Measurements from ENCODE around the gene GRK6. TPM values are rescaled to one million over a fixed set of nuclear protein-coding genes. Genes with fewer than 3 reads are reported as not detected.

The GRK6 gene
- total and polyA plus RNA-seq, 12 donors: 6.7 to 22.9 (median 15.2) TPM

GRCh38 chr5:177380805-177381126 lies 45.7 kb upstream of the GRK6 start:
- Histone ChIP-seq H3K9me3 (no peaks in the 10 kb centered on the region), H3K4me3 (no peak overlapping the region), H3K27ac (no peak overlapping the region), H3K36me3 (no peaks in the 10 kb centered on the region), H3K4me1 (peaks cover 0 to 3% (median 0%) of the 10 kb centered on the region in 9 donors), H3K27me3 (peaks cover 0 to 42% (median 15%) of the 10 kb centered on the region in 7 donors)
- DNase-seq (no peak), ATAC-seq (no peak)
- intact Hi-C loops (cut with DNase I): loop anchor here in 1 of 10 donors (10.0 kb wide), 1 partner anchor 266 kb away; no protein-coding TSS in a partner anchor
- WGBS, 2 donors: 90 to 92% methylated on average over 6 of the region's 6 CpGs
- TF ChIP-seq CTCF (IDR thresholded peaks at IDR 0.05): no peak

- Histone ChIP-seq H3K4me3 (no peak overlapping the region), H3K4me1 (peaks cover 0 to 3% (median 0%) of the 10 kb centered on the region in 9 donors), H3K27me3 (peaks cover 0 to 47% (median 21%) of the 10 kb centered on the region in 7 donors), H3K36me3 (no peaks in the 10 kb centered on the region), H3K27ac (no peak overlapping the region), H3K9me3 (no peaks in the 10 kb centered on the region)
- intact Hi-C loops (cut with DNase I): loop anchor here in 1 of 10 donors (10.0 kb wide), 1 partner anchor 268 kb away; no protein-coding TSS in a partner anchor
- WGBS, 2 donors: 19 to 24% methylated on average over 11 of the region's 11 CpGs
- TF ChIP-seq CTCF (IDR thresholded peaks at IDR 0.05): peak in 7 of 9 donors; percentile 21 to 47 (median 34)
- no peak for DNase-seq
- peak; percentile 35 to 79 (median 66) for ATAC-seq
These were observed 44.0 kb upstream of the GRK6 start for GRCh38 chr5:177382423-177383029.

- intact Hi-C loops (cut with DNase I): loop anchor here in 1 of 10 donors (10.0 kb wide), 1 partner anchor 268 kb away; no protein-coding TSS in a partner anchor
- Histone ChIP-seq H3K36me3 (no peaks in the 10 kb centered on the region), H3K4me3 (no peak overlapping the region), H3K4me1 (peaks cover 0 to 3% (median 0%) of the 10 kb centered on the region in 9 donors), H3K9me3 (no peaks in the 10 kb centered on the region), H3K27me3 (peaks cover 0 to 51% (median 21%) of the 10 kb centered on the region in 7 donors), H3K27ac (no peak overlapping the region)
- TF ChIP-seq CTCF (IDR thresholded peaks at IDR 0.05): no peak
- DNase-seq (no peak), ATAC-seq (no peak)
- WGBS, 2 donors: 84 to 90% methylated on average over 9 of the region's 9 CpGs
These were observed 43.3 kb upstream of the GRK6 start for GRCh38 chr5:177383181-177383580.

GRCh38 chr5:177384134-177384533 lies 42.3 kb upstream of the GRK6 start, which contains the start of gene SLC34A1:
Gene SLC34A1, plus strand, starts transcription at chr5:177384434. Its CDS starts 1,308 bp downstream, at chr5:177385742.
- peaks cover 0 to 9% (median 0%) of the 10 kb centered on the region in 9 donors for H3K4me1 ChIP-seq
- H3K27ac ChIP-seq: no peak within 1 kb of the TSS
- H3K36me3 ChIP-seq: no peaks in the 10 kb centered on the region
- 61 to 69% methylated on average over 4 of the region's 4 CpGs for WGBS, 2 donors
- intact Hi-C loops (cut with DNase I): loop anchor here in 1 of 10 donors (10.0 kb wide), 1 partner anchor 269 kb away; no protein-coding TSS in a partner anchor
- DNase-seq: no peak
- H3K9me3 ChIP-seq: no peaks in the 10 kb centered on the region
- peaks cover 0 to 56% (median 21%) of the 10 kb centered on the region in 7 donors for H3K27me3 ChIP-seq
- no peak within 1 kb of the TSS for H3K4me3 ChIP-seq
- no peak for TF ChIP-seq CTCF (IDR thresholded peaks at IDR 0.05)
- ATAC-seq: no peak

Measured in heart right ventricle (tissue), 16 donors.